Body of pancreas (tissue), 4 donors: ENCODE results near the gene MROH7. TPM values are rescaled to one million over a fixed set of nuclear protein-coding genes. Genes with fewer than 3 reads are reported as not detected.

Experiments used
- ATAC-seq: fragments of 150-250 bp; one replicate; pipeline ENCODE4 v1.9.1; 2016
- DNase-seq, 4 donors: peaks; one replicate each; pipeline ENCODE4 v3.0.0-alpha.2; 2019
- H3K27ac ChIP-seq, 4 donors: fragments of 200-600 bp; sonication (generic); 1 replicate in 3 of 4; 2 replicates in 1 of 4; pipeline versions ENCODE4 v1.5.1 to v1.6.1; 2016 to 2019; ENCODE audit warnings: mild to moderate bottlenecking in 1 of 4, mixed read lengths in 1 of 4, moderate library complexity in 1 of 4
- H3K27me3 ChIP-seq, 2 donors: fragments of 200-600 bp; sonication (generic); one replicate each; pipeline ENCODE4 v1.6.0; 2016; ENCODE audit warnings: mild to moderate bottlenecking in 1 of 2
- H3K36me3 ChIP-seq, 2 donors: fragments of 200-600 bp; sonication (generic); replicated peaks in 1 of 2; 2 replicates each; pipeline ENCODE4 v1.5.1; 2016; ENCODE audit warnings: low read depth in 2 of 2; ENCODE audit not compliant: insufficient read depth in 1 of 2
- H3K4me1 ChIP-seq: fragments of 200-600 bp; sonication (generic); one replicate; pipeline ENCODE4 v1.6.0; 2016
- H3K4me3 ChIP-seq, 2 donors: fragments of 200-600 bp; sonication (generic); 1 replicate in 1 of 2; 2 replicates in 1 of 2; pipeline ENCODE4 v1.5.1; 2016 to 2019
- H3K9me3 ChIP-seq, 3 donors: fragments of 200-600 bp; sonication (generic); 1 replicate in 2 of 3; 2 replicates in 1 of 3; pipeline ENCODE4 v1.5.1; 2016
- POLR2A ChIP-seq, 3 donors: fragments of 450-650 bp; IDR thresholded peaks; one replicate each; pipeline ENCODE4 v1.6.1; 2016; ENCODE audit warnings: antibody characterized with exemption in 3 of 3, mild to moderate bottlenecking in 2 of 3
- whole genome bisulfite sequencing, 2 donors: methylation state at CpG; one replicate each; pipeline ENCODE4 v1.1.5; 2017; 5-methylcytosine and 5-hydroxymethylcytosine counted together
- intact Hi-C: fragments of 100-400 bp; cut with DNase I; formaldehyde crosslinking; loops from one replicate; pipeline ENCODE4 v1.15.1; 2023
- total RNA-seq, 2 donors: library from RNA; depleted of rRNA; stranded (reverse); fragments of >200 nt; gene quantifications; one replicate each; pipeline ENCODE4 v1.1.0, GENCODE V29; 2016
- TF ChIP-seq, protein P1 (sequence below), 7 experiments: fragments of 450-650 bp in 4 of 7; fragments of 200-600 bp in 3 of 7; sonication (generic) in 3 of 7; IDR thresholded peaks; one replicate each; pipeline ENCODE4 v1.5.1; 2016 to 2019; ENCODE audit warnings: antibody characterized with exemption in 7 of 7

MROH7 gene
- 1 to 10 TPM in 1 of 2 donors, under 1 TPM in 1; 0.66 to 2.6 TPM for total RNA-seq

DNA sequence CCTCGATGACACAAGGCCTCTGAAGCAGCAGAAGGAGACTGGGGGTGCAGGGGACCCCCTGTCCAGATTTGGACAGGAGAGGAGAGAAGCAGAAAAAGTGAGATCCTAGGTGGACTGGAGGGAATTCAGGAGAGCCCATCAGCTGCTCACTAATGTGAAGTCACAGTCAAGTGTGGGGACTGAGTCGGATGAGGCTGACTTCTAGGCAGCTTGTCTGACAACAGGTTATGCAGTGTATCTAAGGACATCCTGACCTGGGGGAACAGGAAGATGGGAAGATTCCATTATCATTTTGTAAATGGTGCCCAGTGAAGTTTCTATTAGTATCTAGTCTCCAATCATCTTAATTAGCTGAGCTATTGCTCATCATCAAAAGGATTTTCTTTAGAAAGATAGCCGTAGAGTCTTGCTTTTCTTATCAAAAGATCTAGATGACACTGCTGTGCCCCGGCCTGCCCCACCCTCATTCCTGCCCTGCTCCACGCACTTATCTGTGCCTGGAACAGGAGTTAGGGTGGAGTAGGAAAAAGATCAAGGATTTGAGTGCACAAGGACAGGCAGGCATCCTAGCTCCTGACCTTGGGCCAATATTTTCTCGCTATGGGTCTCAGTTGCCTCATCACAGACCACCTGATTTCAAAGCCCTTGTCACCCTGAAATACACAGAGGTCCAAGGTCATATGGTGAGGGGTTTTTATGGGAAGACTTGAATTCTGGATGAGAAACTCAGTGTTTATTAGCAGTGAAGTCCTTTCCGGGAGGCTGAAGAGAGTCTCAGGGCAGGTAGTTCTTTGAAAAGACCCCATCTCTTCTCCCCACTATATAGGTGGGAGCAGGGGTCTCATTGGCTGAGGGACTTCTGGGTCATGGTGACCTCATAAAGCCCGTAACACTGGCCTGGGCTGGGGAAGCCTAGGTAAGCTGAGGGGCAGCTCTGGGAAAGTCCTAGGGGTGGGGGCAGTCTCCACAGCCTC lies at the start of gene MROH7:
MROH7 (plus strand) TSS at position 924 of the 974 bp plus-strand sequence. CDS start 11,141 bp downstream, outside the sequence.
- Histone ChIP-seq H3K9me3 (no peaks in the 10 kb centered on the region), H3K4me1 (no peaks in the 10 kb centered on the region), H3K4me3 (no peak within 1 kb of the TSS), H3K27me3 (no peaks in the 10 kb centered on the region), H3K36me3 (no peaks in the 10 kb centered on the region), H3K27ac (no peak within 1 kb of the TSS)
- no peak for DNase-seq
- WGBS, 2 donors = 68 to 79% methylated on average over 8 of the region's 8 CpGs
- no peak for ATAC-seq
- intact Hi-C loops = no loop called here
- TF ChIP-seq POLR2A (IDR thresholded peaks at IDR 0.05) = no peak
- TF ChIP-seq, protein P1, sequence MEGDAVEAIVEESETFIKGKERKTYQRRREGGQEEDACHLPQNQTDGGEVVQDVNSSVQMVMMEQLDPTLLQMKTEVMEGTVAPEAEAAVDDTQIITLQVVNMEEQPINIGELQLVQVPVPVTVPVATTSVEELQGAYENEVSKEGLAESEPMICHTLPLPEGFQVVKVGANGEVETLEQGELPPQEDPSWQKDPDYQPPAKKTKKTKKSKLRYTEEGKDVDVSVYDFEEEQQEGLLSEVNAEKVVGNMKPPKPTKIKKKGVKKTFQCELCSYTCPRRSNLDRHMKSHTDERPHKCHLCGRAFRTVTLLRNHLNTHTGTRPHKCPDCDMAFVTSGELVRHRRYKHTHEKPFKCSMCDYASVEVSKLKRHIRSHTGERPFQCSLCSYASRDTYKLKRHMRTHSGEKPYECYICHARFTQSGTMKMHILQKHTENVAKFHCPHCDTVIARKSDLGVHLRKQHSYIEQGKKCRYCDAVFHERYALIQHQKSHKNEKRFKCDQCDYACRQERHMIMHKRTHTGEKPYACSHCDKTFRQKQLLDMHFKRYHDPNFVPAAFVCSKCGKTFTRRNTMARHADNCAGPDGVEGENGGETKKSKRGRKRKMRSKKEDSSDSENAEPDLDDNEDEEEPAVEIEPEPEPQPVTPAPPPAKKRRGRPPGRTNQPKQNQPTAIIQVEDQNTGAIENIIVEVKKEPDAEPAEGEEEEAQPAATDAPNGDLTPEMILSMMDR (IDR thresholded peaks at IDR 0.05) = no peak

DNA sequence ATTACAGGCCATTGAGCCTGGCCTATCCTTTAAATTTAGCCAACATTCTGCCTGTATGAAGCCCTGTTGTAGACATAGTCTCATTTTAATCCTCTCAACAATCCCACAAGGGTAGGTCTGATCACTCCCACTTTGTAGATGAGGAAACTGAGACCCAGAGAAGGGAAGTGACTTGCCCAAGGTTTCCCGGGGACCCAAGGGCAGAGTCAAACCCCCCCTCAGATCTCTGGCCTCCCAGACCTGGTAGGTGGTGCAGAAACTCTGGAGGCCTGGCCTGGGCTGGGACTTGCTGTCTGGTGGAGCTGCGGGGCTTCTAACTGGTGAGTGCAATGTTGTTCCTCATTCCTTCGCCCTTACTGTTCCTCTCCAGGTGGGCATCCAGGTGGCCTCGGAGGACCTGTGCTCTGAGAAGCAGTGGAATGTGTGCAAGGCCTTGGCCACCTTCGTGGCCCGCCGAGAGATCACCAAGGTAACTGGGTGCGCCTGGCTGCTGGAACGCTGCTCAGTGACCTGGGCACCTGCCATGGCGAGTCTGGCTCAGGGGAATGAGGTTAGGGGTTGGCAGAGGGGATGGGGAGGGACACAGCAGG lies 47.9 kb upstream of the MROH7 start:
- H3K4me3 ChIP-seq = no peak overlapping the region
- TF ChIP-seq, protein P1 (IDR thresholded peaks at IDR 0.05) = no peak
- no peak for TF ChIP-seq POLR2A (IDR thresholded peaks at IDR 0.05)
- H3K27me3 ChIP-seq = no peaks in the 10 kb centered on the region
- no peak overlapping the region for H3K27ac ChIP-seq
- peaks cover 7% of the 10 kb centered on the region for H3K4me1 ChIP-seq
- H3K36me3 ChIP-seq = no peaks in the 10 kb centered on the region
- no peaks in the 10 kb centered on the region for H3K9me3 ChIP-seq
- DNase-seq (no peak), ATAC-seq (no peak)
- 72 to 84% methylated on average over 5 to 10 of the region's 10 CpGs for WGBS, 2 donors
- intact Hi-C loops = no loop called here

DNA sequence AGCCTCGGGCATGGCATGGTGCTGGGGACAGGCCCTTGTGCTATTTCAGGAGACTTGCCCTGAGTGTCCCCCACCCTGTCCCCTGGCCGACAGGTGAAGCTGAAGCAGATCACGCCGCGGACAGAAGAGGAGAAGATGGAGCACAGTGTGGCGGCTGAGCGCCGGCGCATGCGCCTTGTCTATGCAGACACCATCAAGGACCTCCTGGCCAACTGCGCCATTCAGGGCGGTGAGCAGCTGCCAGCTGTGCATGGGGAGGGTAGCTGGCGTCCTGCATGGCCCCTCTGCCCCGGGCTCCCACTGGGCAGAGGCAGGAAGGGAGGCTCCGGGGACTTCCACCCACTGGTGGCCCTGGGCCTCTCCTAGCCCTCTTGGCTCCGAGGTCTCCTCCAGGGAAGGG lies 47.1 kb upstream of the MROH7 start:
- H3K36me3 ChIP-seq = no peaks in the 10 kb centered on the region
- H3K4me1 ChIP-seq = peaks cover 7% of the 10 kb centered on the region
- 63 to 93% methylated on average over 1 to 16 of the region's 16 CpGs for WGBS, 2 donors
- TF ChIP-seq, protein P1 (IDR thresholded peaks at IDR 0.05) = no peak
- no peak for TF ChIP-seq POLR2A (IDR thresholded peaks at IDR 0.05)
- DNase-seq = no peak
- no peak for ATAC-seq
- no peaks in the 10 kb centered on the region for H3K27me3 ChIP-seq
- intact Hi-C loops = no loop called here
- no peak overlapping the region for H3K4me3 ChIP-seq
- no peaks in the 10 kb centered on the region for H3K9me3 ChIP-seq
- H3K27ac ChIP-seq = no peak overlapping the region

DNA sequence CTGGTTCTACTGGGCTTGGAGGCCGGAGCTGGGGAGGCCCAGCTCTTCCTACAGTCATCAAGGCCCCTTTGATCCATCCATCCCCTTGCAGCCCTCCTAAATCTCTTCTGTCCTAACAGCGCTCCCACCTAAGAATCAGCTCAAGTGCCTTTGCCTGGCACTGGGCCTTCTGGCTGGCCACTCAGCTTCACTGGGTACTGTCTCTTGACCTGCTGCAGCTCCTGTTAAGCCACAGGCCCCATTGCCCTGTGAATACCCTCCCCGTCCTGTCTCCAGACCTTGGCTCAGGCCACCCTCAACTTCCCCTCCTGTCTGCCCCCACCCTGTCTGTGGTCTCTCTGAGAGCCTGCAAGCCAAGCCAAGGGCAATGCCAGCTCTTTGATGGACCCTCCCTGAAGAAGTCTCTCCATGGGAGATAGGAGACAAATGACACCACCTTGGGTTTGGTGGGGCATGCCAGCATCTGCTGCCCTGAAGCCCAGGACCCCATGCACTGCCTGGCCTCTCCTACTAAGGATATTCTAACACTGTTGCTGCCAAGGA lies 45.6 kb upstream of the MROH7 start:
- H3K4me1 ChIP-seq = peaks cover 7% of the 10 kb centered on the region
- intact Hi-C loops = no loop called here
- no peaks in the 10 kb centered on the region for H3K27me3 ChIP-seq
- DNase-seq (no peak), ATAC-seq (no peak)
- TF ChIP-seq POLR2A (IDR thresholded peaks at IDR 0.05) = no peak
- TF ChIP-seq, protein P1 (IDR thresholded peaks at IDR 0.05) = no peak
- H3K27ac ChIP-seq = no peak overlapping the region
- H3K36me3 ChIP-seq = no peaks in the 10 kb centered on the region
- H3K4me3 ChIP-seq = no peak overlapping the region
- H3K9me3 ChIP-seq = no peaks in the 10 kb centered on the region
- WGBS, 2 donors = 88 to 93% methylated on average over 3 of the region's 3 CpGs
